Thyroid gland (tissue), 4 donors: Measurements from ENCODE around the gene GPS1. TPM values are rescaled to one million over a fixed set of nuclear protein-coding genes. Genes with fewer than 3 reads are reported as not detected.

Experiments used
- DNase-seq, 2 donors: peaks; one replicate each; pipeline ENCODE4 v3.0.0-alpha.2; 2019
- H3K27ac ChIP-seq, 3 donors: fragments of 200-600 bp; sonication (generic); 1 replicate in 2 of 3; 2 replicates in 1 of 3; pipeline ENCODE4 v1.5.1; 2016 to 2019; ENCODE audit warnings: mild to moderate bottlenecking in 1 of 3, moderate library complexity in 1 of 3
- H3K27me3 ChIP-seq: fragments of 200-600 bp; sonication (generic); one replicate; pipeline ENCODE4 v1.5.1; 2019
- H3K36me3 ChIP-seq, 2 donors: fragments of 200-600 bp; sonication (generic); one replicate each; pipeline ENCODE4 v1.5.1; 2016 to 2019
- H3K4me1 ChIP-seq, 2 donors: fragments of 200-600 bp; sonication (generic); one replicate each; pipeline ENCODE4 v1.5.1; 2017 to 2019
- H3K4me3 ChIP-seq, 3 donors: fragments of 200-600 bp; sonication (generic); replicated peaks in 1 of 3; 1 replicate in 2 of 3; 2 replicates in 1 of 3; pipeline ENCODE4 v1.5.1; 2016; ENCODE audit warnings: mild to moderate bottlenecking in 1 of 3
- H3K9me3 ChIP-seq: fragments of 200-600 bp; sonication (generic); one replicate; pipeline ENCODE4 v1.5.1; 2017
- POLR2A ChIP-seq, 2 donors: fragments of 450-650 bp; IDR thresholded peaks; one replicate each; pipeline ENCODE4 v1.6.1; 2017; ENCODE audit warnings: antibody characterized with exemption in 2 of 2, mild to moderate bottlenecking in 2 of 2, moderate library complexity in 1 of 2
- WGBS, 2 donors: methylation state at CpG; one replicate each; pipeline ENCODE4 v1.1.5; 2017; 5-methylcytosine and 5-hydroxymethylcytosine counted together
- intact Hi-C: fragments of 100-400 bp; cut with DNase I; formaldehyde crosslinking; loops from one replicate; pipeline ENCODE4 v1.15.1; 2023
- total RNA-seq, 4 donors: library from RNA; depleted of rRNA; stranded (reverse); fragments of >200 nt; gene quantifications; one replicate each; pipeline ENCODE4 v1.2.3, GENCODE V29; 2016
- TF ChIP-seq, protein P1 (sequence below), 6 experiments: fragments of 200-600 bp in 3 of 6; fragments of 450-650 bp in 3 of 6; sonication (generic) in 3 of 6; IDR thresholded peaks; one replicate each; pipeline ENCODE4 v1.5.1; 2016 to 2019; ENCODE audit warnings: antibody characterized with exemption in 6 of 6, mild to moderate bottlenecking in 2 of 6, inconsistent platforms in 1 of 6, moderate library complexity in 1 of 6

The GPS1 gene
- total RNA-seq, 4 donors from 2014 or later, result 80.1 to 164 (median 102) TPM

DNA sequence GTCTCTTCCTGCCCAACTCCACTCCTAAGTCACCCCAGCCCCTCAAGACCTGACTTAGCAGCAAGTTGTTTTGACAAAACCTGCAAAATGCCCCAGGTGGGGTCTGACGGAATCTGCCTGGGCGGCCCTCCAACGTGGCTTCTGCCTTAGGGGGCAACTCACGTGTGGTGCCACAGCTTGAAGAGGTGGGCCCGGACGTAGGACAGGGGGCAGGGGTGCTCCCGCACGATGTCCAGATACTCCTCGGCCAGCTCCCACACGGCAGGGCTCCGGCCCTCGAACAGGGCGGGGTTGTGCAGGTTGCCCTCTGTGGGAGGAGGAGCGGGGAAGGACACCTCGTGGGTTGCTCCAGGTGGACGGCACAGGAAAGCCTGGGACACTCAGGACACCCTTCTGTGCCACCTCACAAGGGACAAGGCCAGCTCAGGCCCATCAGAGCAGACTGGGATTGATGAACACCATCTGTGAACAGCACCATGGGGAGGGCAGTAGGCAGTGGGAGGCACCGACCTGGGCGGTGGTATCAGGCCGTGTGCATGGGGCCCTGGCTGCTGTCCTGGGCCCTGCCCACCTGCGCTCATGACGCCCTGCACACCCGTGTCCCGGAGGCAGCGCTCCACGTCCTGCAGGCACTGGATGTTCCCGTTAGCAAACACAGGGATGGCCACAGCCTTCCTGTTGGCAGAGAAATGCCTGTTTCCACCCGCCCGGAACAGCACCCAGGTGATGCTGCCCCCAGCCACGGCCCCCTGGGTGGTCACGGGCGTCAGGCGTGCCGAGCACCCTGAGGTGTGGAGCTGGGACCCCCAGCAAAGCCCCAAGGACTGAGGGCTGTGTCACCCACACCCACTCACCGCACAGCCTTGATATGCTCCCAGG, 9.6 kb downstream of the GPS1 start:
- Histone ChIP-seq H3K27me3 (no peaks in the 10 kb centered on the region), H3K36me3 (peaks cover 36 to 53% of the 10 kb centered on the region in 2 donors), H3K27ac (no peak overlapping the region), H3K4me3 (no peak overlapping the region), H3K9me3 (no peaks in the 10 kb centered on the region), H3K4me1 (peaks cover 19 to 24% of the 10 kb centered on the region in 2 donors)
- intact Hi-C loops, result no loop called here
- no peak for TF ChIP-seq POLR2A (IDR thresholded peaks at IDR 0.05)
- TF ChIP-seq, protein P1, sequence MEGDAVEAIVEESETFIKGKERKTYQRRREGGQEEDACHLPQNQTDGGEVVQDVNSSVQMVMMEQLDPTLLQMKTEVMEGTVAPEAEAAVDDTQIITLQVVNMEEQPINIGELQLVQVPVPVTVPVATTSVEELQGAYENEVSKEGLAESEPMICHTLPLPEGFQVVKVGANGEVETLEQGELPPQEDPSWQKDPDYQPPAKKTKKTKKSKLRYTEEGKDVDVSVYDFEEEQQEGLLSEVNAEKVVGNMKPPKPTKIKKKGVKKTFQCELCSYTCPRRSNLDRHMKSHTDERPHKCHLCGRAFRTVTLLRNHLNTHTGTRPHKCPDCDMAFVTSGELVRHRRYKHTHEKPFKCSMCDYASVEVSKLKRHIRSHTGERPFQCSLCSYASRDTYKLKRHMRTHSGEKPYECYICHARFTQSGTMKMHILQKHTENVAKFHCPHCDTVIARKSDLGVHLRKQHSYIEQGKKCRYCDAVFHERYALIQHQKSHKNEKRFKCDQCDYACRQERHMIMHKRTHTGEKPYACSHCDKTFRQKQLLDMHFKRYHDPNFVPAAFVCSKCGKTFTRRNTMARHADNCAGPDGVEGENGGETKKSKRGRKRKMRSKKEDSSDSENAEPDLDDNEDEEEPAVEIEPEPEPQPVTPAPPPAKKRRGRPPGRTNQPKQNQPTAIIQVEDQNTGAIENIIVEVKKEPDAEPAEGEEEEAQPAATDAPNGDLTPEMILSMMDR (IDR thresholded peaks at IDR 0.05), result no peak
- no peak for DNase-seq
- 93 to 94% methylated on average over 19 to 25 of the region's 34 CpGs for WGBS, 2 donors

- Histone ChIP-seq H3K4me3 (no peak overlapping the region), H3K27me3 (no peaks in the 10 kb centered on the region), H3K27ac (no peak overlapping the region), H3K9me3 (no peaks in the 10 kb centered on the region), H3K4me1 (peaks cover 20 to 28% of the 10 kb centered on the region in 2 donors), H3K36me3 (peaks cover 26 to 45% of the 10 kb centered on the region in 2 donors)
- intact Hi-C loops, result no loop called here
- no peak for DNase-seq
- TF ChIP-seq POLR2A (IDR thresholded peaks at IDR 0.05), result no peak
- TF ChIP-seq, protein P1 (IDR thresholded peaks at IDR 0.05), result no peak
- WGBS, 2 donors, result 89 to 92% methylated on average over 11 to 13 of the region's 24 CpGs
These were observed 10.6 kb downstream of the GPS1 start for GRCh38 chr17:82062076-82062983.

GRCh38 chr17:82062984-82063368, 11.3 kb downstream of the GPS1 start:
- H3K9me3 ChIP-seq, result no peaks in the 10 kb centered on the region
- DNase-seq, result no peak
- H3K27me3 ChIP-seq, result no peaks in the 10 kb centered on the region
- TF ChIP-seq, protein P1 (IDR thresholded peaks at IDR 0.05), result no peak
- TF ChIP-seq POLR2A (IDR thresholded peaks at IDR 0.05), result no peak
- peaks cover 21 to 44% of the 10 kb centered on the region in 2 donors for H3K36me3 ChIP-seq
- no peak overlapping the region for H3K4me3 ChIP-seq
- no peak overlapping the region for H3K27ac ChIP-seq
- intact Hi-C loops, result no loop called here
- 87 to 97% methylated on average over 4 to 6 of the region's 9 CpGs for WGBS, 2 donors
- H3K4me1 ChIP-seq, result peaks cover 20 to 28% of the 10 kb centered on the region in 2 donors

DNA sequence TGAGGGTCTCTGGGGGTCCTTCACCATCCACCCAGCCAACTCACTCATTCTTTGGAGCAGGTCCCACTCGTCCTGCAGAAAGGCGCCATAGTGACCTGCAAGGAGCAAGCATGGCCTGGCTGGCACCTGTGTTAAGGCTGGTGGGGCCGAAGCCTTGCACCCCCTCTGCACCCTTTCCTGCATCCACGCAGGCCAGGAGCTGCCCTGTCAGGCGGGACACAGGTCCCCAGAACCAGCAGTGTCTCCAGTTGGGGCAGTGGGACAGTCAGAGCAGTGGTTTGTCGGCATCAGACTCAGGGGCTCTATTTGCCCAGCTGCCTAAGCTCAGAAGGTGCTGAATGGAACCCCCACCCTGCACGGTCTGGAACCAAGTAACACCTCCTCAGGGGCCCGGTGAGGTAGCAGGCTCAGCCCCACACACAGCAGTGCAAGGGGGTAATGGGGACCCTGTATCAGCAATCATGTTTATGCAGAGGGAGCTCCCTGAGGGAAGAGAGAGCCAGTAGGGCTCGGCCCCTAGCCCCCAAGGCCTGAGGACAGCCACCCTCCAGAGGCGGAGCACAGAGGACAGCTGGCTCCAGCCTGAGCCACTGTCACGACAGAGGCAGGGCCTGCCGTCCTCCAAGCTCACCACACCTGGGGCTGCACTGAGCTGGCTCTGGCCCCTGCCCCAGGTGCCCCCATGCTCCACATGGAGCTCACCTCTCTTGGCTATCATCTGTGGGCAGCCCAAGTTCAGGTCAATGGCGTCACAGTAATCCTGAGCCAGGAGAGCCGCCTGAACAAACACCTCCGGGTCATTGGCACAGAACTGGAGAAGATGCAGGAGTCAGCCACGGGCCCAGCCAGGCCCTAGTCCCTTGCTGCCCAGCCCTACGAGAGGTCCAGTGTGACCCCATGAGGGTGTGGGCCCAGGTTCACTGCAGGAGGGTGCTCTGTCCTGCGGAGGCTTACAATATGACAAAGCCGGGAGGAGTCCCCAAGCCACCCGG, 12.0 kb downstream of the GPS1 start:
- Histone ChIP-seq H3K4me3 (no peak overlapping the region), H3K27me3 (no peaks in the 10 kb centered on the region), H3K27ac (no peak overlapping the region), H3K9me3 (no peaks in the 10 kb centered on the region), H3K36me3 (peaks cover 16 to 40% of the 10 kb centered on the region in 2 donors), H3K4me1 (peaks cover 20 to 28% of the 10 kb centered on the region in 2 donors)
- peak in 1 of 2 donors; percentile 22 for DNase-seq
- intact Hi-C loops, result no loop called here
- 67 to 71% methylated on average over 16 to 18 of the region's 20 CpGs for WGBS, 2 donors
- TF ChIP-seq, protein P1 (IDR thresholded peaks at IDR 0.05), result no peak
- TF ChIP-seq POLR2A (IDR thresholded peaks at IDR 0.05), result no peak
